Testis (tissue), 2 donors: ENCODE measurements around the gene CCM2.

Experiments used
- CTCF ChIP-seq, 3 experiments: fragments of 450-650 bp in 2 of 3; fragments of 200-600 bp in 1 of 3; sonication (generic) in 1 of 3; IDR thresholded peaks; one replicate each; pipeline ENCODE4 v1.5.1; 2016 to 2019; ENCODE audit warnings: antibody characterized with exemption in 3 of 3, mild to moderate bottlenecking in 2 of 3, moderate library complexity in 1 of 3
- POLR2A ChIP-seq: fragments of 450-650 bp; IDR thresholded peaks from one replicate; pipeline ENCODE4 v1.6.1; 2017; ENCODE audit warnings: antibody characterized with exemption, mild to moderate bottlenecking, moderate library complexity

GRCh38 chr7:44963364-44964290 lies 36.4 kb upstream of the CCM2 start:
- TF ChIP-seq CTCF (IDR thresholded peaks at IDR 0.05) (no peak), POLR2A (no peak)
